ENCODE results near the gene PHLDA2. TPM values are rescaled to one million over a fixed set of nuclear protein-coding genes. Genes with fewer than 3 reads are reported as not detected.

PHLDA2 gene
- total and polyA plus RNA-seq, 2 of the 13 experiments (the other 11 are each of a cell fraction or from before 2014, with no cell fraction given) = 0.55 to 0.78 TPM

- intact Hi-C loops (cut with micrococcal nuclease; ENCODE audit: unreplicated experiment) = no loop called here
- H3K79me2 ChIP-seq (ENCODE audit: insufficient read depth, low read length) = peaks cover 10% of the 10 kb centered on the region
- H3K27ac ChIP-seq (ENCODE audit: extremely low read length, insufficient read depth, low read length) = peak overlapping the region; percentile 78
- H3K36me3 ChIP-seq (replicated peaks in 1 of 2; ENCODE audit: control insufficient read depth in 1 of 2, insufficient read depth in 2 of 2, low read length in 2 of 2) = peaks cover 0 to 3% of the 10 kb centered on the region in 2 experiments; a peak in 1 of 5 replicates
- in situ Hi-C loops (cut with HindIII; ENCODE audit: extremely low pct_ligation_motif_present, low pct_unique_long_range_greater_than_20kb) = no loop called here
- TF ChIP-seq HNRNPLL (IDR thresholded peaks at IDR 0.05; ENCODE audit: low read depth, low read length, poor library complexity, severe bottlenecking) (no peak), REXO4 (CRISPR knock-in tag; IDR thresholded peaks at IDR 0.05; ENCODE audit: borderline replicate concordance) (no peak), ZNF501 (CRISPR knock-in tag; IDR thresholded peaks at IDR 0.05) (0 out of 2 replicates have a peak, but pooled peaks have one; percentile 13), SIN3A (IDR thresholded peaks at IDR 0.05; ENCODE audit: borderline replicate concordance, low read depth, low read length) (peak; percentile 11; the same call in 1 of the 2 replicates), U2AF2 (IDR thresholded peaks at IDR 0.05; ENCODE audit: low read depth, low read length) (0 out of 2 replicates have a peak, but pooled peaks have one; percentile 6), STAG1 (CRISPR knock-in tag; IDR thresholded peaks at IDR 0.05) (peak; percentile 33), DMAP1 (CRISPR knock-in tag; IDR thresholded peaks at IDR 0.05) (0 out of 2 replicates have a peak, but pooled peaks have one; percentile 21), CTCF (CRISPR knock-in tag; IDR thresholded peaks at IDR 0.05) (peak; percentile 61), MAZ (IDR thresholded peaks at IDR 0.05; ENCODE audit: borderline replicate concordance, low read depth, low read length) (no peak), MAZ (CRISPR knock-in tag; IDR thresholded peaks at IDR 0.05; ENCODE audit: low read depth) (peak; percentile 3; the same call in 1 of the 2 replicates), MXD4 (CRISPR knock-in tag; IDR thresholded peaks at IDR 0.05) (0 out of 2 replicates have a peak, but pooled peaks have one; percentile 6)
- TF ChIP-seq, protein P1, sequence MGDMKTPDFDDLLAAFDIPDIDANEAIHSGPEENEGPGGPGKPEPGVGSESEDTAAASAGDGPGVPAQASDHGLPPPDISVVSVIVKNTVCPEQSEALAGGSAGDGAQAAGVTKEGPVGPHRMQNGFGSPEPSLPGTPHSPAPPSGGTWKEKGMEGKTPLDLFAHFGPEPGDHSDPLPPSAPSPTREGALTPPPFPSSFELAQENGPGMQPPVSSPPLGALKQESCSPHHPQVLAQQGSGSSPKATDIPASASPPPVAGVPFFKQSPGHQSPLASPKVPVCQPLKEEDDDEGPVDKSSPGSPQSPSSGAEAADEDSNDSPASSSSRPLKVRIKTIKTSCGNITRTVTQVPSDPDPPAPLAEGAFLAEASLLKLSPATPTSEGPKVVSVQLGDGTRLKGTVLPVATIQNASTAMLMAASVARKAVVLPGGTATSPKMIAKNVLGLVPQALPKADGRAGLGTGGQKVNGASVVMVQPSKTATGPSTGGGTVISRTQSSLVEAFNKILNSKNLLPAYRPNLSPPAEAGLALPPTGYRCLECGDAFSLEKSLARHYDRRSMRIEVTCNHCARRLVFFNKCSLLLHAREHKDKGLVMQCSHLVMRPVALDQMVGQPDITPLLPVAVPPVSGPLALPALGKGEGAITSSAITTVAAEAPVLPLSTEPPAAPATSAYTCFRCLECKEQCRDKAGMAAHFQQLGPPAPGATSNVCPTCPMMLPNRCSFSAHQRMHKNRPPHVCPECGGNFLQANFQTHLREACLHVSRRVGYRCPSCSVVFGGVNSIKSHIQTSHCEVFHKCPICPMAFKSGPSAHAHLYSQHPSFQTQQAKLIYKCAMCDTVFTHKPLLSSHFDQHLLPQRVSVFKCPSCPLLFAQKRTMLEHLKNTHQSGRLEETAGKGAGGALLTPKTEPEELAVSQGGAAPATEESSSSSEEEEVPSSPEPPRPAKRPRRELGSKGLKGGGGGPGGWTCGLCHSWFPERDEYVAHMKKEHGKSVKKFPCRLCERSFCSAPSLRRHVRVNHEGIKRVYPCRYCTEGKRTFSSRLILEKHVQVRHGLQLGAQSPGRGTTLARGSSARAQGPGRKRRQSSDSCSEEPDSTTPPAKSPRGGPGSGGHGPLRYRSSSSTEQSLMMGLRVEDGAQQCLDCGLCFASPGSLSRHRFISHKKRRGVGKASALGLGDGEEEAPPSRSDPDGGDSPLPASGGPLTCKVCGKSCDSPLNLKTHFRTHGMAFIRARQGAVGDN (CRISPR knock-in tag; IDR thresholded peaks at IDR 0.05) = peak; percentile 31; the same call in 1 of the 2 replicates
- TF ChIP-seq, protein P2, sequence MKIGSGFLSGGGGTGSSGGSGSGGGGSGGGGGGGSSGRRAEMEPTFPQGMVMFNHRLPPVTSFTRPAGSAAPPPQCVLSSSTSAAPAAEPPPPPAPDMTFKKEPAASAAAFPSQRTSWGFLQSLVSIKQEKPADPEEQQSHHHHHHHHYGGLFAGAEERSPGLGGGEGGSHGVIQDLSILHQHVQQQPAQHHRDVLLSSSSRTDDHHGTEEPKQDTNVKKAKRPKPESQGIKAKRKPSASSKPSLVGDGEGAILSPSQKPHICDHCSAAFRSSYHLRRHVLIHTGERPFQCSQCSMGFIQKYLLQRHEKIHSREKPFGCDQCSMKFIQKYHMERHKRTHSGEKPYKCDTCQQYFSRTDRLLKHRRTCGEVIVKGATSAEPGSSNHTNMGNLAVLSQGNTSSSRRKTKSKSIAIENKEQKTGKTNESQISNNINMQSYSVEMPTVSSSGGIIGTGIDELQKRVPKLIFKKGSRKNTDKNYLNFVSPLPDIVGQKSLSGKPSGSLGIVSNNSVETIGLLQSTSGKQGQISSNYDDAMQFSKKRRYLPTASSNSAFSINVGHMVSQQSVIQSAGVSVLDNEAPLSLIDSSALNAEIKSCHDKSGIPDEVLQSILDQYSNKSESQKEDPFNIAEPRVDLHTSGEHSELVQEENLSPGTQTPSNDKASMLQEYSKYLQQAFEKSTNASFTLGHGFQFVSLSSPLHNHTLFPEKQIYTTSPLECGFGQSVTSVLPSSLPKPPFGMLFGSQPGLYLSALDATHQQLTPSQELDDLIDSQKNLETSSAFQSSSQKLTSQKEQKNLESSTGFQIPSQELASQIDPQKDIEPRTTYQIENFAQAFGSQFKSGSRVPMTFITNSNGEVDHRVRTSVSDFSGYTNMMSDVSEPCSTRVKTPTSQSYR (CRISPR knock-in tag; IDR thresholded peaks at IDR 0.05; ENCODE audit: borderline replicate concordance) = no peak
- H3K9me3 ChIP-seq (ENCODE audit: low read length) = no peaks in the 10 kb centered on the region
- peak; percentile 15 for ATAC-seq
- ChIA-PET POLR2A (interaction anchor here (0.6 to 2.6 kb wide), 19 partner anchors 8 to 693 kb away, joined by 3 to 21 read pairs (median 4); partner anchors contain the start of genes CARS1, KCNQ1OT1, PHLDA2 and TSSC4), CTCF (ENCODE audit: low intra/inter-chr PET ratio, low total read pairs) (interaction anchor here (1.0 kb wide), 1 partner anchor 27 kb away, joined by 3 read pairs; no protein-coding TSS in a partner anchor)
- 9% methylated on average over 4 of the region's 7 CpGs for WGBS (ENCODE audit: low lambda C conversion rate)
- BruUV-seq (replicated peaks) = TSS peak; percentile 53
- no peak for FAIRE-seq
- peak overlapping the region; percentile 76 to 92 (median 84) for H3K4me3 ChIP-seq (replicated peaks in 1 of 3; ENCODE audit: insufficient read depth in 1 of 3, low read depth in 2 of 3, low read length in 3 of 3)
- 0 out of 2 replicates have a peak, but pooled peaks cover 3% of the 10 kb centered on the region for H4K20me1 ChIP-seq (ENCODE audit: insufficient read depth, low read length)
- no peak for DNase-seq (ENCODE audit: low spot score)
- peak overlapping the region; percentile 83 for H3K9ac ChIP-seq (ENCODE audit: insufficient read depth, low read depth, low read length)
- H3K27me3 ChIP-seq (ENCODE audit: control insufficient read depth in 1 of 2, insufficient read depth in 2 of 2, low read length in 2 of 2) = no peaks in the 10 kb centered on the region; a peak in 1 of 5 replicates
- H2AFZ ChIP-seq (ENCODE audit: low read length) = no peak overlapping the region
- H3K4me1 ChIP-seq (ENCODE audit: insufficient read depth, low read length) = peaks cover 28% of the 10 kb centered on the region
- H3K4me2 ChIP-seq (ENCODE audit: low read depth, low read length) = peak overlapping the region; percentile 99
Measured at GRCh38 chr11:2903672-2904011, 25.6 kb downstream of the PHLDA2 start.

All from HepG2 (cell line).